Astrocyte (in vitro differentiated cells and primary cell): ENCODE measurements around the gene LIMS1.
"Not testable (repeated sequence)": the region's sequence is repeated elsewhere in the genome, so short reads cannot be mapped to it uniquely, and the experiment has no call there.

Experiments used
- EZH2 ChIP-seq: IDR thresholded peaks from 2 replicates; pipeline ENCODE4 v1.6.1; 2012; ENCODE audit warnings: mild to moderate bottlenecking, low read length, inconsistent platforms; ENCODE audit not compliant: insufficient read depth
- TF ChIP-seq, protein P1 (sequence below): IDR thresholded peaks from 2 replicates; pipeline ENCODE4 v1.5.1; 2011; ENCODE audit warnings: low read depth, mild to moderate bottlenecking, inconsistent platforms, low read length, moderate library complexity; ENCODE audit not compliant: insufficient read depth

DNA sequence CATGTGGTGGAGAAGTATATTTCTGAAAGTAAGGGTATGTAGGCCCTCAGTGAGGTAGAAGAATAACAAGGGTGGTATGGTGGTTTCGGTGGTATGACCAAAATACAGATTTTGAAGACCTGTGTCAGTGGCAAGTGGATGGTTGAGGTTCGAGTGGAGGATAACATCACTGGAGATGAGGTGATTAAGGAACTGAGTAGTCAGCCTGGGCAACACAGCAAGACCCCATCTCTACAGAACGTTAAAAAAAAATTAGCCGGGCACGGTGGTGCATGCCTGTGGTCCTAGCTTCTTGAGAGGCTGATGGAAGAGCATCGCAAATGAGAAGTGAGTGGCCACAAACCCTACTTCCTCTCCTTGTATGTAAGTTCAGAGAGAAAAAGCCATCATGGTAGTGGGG, 200.4 kb downstream of the LIMS1 start:
- TF ChIP-seq, protein P1, sequence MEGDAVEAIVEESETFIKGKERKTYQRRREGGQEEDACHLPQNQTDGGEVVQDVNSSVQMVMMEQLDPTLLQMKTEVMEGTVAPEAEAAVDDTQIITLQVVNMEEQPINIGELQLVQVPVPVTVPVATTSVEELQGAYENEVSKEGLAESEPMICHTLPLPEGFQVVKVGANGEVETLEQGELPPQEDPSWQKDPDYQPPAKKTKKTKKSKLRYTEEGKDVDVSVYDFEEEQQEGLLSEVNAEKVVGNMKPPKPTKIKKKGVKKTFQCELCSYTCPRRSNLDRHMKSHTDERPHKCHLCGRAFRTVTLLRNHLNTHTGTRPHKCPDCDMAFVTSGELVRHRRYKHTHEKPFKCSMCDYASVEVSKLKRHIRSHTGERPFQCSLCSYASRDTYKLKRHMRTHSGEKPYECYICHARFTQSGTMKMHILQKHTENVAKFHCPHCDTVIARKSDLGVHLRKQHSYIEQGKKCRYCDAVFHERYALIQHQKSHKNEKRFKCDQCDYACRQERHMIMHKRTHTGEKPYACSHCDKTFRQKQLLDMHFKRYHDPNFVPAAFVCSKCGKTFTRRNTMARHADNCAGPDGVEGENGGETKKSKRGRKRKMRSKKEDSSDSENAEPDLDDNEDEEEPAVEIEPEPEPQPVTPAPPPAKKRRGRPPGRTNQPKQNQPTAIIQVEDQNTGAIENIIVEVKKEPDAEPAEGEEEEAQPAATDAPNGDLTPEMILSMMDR, result not testable (repeated sequence)
- not testable (repeated sequence) for TF ChIP-seq EZH2
